GM21723 (cell line): Measurements from ENCODE around the gene TBCA.
"Not testable (repeated sequence)": the region's sequence is repeated elsewhere in the genome, so short reads cannot be mapped to it uniquely, and the experiment has no call there.

Source experiments
- ATAC-seq: cut with Tn5 transposase; IDR thresholded peaks from one replicate; pipeline ENCODE4 v1.9.1; 2021; ENCODE audit warnings: mild to moderate bottlenecking, moderate library complexity; ENCODE audit not compliant: unreplicated experiment

Gene TBCA

DNA sequence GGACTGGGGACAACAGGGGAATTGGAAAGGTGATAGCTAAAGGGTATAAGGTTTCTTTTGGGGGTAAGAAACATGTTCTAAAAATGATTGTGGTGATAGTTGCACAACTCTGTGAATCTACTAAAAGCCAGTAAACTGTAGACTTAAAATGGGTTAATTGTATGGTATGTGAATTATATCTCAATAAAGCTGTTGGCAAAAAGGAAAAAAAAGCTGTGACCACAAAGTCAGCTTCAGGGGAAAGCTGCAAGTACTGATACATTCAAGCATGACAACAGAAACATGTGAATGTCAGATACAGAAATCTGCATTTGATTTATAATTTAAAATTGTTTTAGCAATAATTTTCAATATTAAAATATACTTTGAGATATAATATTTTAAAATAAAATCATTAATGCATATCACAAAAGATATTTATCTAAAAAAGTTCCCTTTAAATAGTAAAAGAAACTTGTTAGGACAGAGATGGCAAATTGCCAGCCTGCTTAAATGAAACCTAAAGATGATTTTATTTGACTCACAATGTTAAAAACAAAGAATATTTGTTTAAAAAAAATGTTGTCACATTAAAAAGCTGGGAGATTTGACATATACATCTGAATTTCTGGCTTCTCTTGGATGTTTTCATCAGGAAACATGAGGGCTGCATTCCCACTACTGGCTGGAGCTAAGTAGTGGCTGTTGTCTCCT lies 66.0 kb downstream of the TBCA start:
- no peak for ATAC-seq

DNA sequence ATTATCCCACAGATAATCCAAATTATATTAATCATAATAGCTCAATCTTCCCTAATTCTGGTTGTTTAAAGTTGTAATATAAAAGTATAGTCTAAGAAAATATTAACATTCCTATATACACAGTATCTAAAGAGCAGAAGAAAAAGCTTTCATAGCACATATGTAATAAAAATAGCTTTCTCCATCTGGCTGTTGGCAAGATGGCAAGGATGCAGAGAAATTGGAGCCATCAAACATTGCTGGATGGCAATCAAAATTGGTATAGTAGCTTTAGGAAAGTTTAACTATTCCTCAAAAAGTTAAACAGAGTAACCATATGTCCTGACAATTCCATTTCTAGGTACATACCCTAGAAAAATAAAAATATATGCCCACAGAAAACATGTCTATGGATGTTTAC lies 66.8 kb downstream of the TBCA start:
- no peak for ATAC-seq

GRCh38 chr5:77707791-77708190 lies 68.3 kb downstream of the TBCA start:
- no peak for ATAC-seq

DNA sequence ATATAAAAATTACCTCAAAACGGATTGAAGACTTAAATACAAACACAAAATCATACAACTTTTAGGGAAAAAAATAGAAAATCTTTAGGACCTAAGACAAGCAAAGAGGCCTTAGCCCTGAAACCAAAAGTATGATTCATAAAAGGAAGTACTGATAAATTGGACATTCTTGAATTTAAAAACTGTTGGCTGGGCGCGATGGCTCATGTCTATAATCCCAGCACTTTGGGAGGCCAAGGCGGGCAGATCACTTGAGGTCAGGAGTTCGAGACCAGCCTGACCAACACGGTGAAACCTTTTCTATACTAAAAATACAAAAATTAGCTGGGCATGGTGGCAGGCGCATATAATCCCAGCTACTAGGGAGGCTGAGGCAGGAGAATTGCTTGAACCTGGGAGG lies 76.6 kb downstream of the TBCA start:
- ATAC-seq: not testable (repeated sequence)

- no peak for ATAC-seq
These were observed 77.2 kb downstream of the TBCA start for GRCh38 chr5:77698920-77699319.

GRCh38 chr5:77697692-77698091 lies 78.4 kb downstream of the TBCA start:
- ATAC-seq: no peak

DNA sequence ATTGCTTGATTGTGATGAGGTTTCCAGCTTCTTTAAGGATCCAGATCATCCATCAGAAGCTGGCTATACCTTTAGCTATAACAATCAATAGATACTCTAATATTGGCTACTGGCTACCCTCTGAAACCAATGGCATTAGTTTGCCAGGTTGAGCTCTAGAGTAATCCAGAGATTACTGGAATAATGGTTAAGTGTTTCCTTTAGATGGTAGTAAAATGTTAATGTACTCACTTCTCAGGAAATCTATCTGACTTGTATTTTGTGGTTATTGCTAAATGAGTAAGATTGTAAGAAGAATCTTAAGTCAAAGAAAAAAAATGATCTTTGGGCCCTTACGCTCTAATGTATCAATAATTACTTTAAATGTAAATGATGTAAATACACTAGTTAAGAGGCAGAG lies 80.0 kb downstream of the TBCA start:
- ATAC-seq: no peak

DNA sequence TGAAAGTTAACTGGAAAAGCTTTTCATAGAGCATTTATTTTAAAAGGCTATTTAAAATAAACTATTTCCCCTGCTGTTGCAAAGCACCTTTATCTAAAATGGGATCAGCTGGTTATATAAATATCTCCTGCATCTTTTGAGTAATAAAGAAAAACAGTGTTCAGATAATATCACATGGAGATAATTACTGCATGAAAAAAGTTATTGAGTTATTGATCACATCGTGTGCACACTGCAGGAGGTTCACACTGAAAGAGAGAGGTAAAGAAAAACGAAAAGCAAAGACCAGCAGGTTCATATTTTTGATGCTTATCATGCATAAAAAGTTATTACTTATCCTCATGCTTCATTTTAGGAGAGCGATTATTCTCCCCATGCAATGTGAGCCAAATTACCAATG lies 82.2 kb downstream of the TBCA start:
- ATAC-seq: no peak

- no peak for ATAC-seq
These were observed 92.9 kb downstream of the TBCA start for GRCh38 chr5:77683171-77683732.

DNA sequence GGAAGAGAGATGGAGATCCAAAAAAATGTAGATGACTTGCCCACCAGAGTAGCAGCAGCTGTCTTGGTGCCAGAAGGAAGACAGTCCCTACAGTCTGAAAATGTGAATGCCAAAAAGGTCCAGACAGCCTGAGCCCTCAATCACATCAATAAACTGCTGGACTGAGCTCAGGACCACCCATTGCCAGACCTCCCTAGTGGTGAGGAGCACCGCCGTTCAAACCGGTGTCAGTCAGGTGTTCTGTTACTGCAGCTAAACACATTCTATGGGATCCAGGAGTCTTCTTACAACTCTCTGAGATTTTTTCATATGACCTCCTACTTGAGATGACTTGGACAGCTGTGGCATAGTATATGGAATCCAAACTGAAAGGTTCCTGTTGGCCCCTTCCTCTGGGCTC lies 105.6 kb downstream of the TBCA start:
- ATAC-seq: no peak

DNA sequence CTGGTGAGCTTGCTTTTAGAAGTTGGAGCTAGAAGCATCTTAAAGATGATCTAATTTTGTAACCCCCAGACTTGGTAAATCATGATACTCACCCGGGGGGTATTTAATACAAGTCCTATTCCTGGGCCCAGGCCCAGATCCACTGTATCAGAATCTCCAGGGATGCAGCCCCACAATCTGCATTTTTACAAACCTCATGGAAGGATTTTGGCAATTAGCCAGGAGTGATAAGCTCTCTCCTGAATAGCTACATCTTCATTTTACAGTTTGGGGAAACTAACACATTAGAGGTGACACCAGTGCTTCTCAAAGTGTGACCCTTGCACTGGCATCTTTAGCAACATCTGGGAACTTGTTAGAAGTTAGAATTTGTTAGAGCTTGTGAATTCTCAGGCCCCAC lies 106.5 kb downstream of the TBCA start:
- no peak for ATAC-seq

DNA sequence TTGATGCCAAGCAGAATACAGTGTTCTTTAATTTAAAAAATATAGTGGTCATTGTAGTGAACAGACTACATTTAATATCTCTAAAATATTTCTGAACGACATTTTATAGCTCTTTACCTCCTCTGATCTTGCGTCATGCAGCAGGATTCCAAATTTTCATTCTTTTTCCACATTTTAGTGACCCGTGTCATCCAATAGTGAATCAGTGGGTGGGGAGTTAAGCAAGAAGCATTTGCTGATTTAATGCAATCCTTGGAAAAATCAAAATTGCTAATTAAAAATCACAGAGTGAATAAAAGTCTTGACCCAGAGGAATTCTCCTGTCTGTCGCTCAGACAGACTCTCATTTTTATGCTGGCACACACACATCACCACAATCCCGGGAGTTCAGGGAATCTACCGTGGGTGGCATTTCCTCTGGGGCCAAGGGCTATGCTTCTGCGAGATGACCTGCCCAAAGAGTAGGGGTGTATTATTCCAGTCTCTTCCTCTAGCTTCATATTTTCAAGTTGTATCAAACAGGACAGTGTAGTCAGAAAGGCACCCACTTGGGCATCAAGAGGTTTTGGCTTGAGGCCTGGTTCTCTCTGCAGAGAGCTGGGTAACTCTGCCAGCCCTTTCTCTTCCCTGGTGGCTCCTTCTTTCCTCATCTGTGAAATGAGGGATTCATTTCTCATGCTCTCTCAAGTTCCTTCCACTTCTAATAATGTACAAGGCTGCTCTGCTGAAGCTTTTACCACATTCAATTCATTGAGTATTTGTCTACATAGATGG lies 112.9 kb downstream of the TBCA start:
- ATAC-seq: no peak

DNA sequence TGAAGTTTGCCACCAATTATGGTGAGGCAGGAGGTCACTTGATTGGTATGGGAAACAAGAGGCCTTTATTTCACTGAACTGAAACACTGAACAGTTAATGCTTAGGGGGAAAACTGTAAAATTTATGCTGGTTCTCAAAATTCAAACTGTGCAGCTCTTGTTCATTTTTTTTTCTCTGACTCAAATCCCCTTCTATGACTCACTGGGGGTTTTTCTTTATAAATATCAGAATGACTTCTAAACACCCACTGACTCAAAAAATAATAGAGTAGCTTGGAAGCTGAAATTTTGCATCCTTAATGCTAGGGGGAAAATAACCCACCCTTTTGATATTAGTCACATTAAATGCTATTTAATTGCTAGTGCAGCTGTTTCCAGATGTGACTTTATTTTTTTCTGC lies 113.5 kb downstream of the TBCA start:
- ATAC-seq: no peak

DNA sequence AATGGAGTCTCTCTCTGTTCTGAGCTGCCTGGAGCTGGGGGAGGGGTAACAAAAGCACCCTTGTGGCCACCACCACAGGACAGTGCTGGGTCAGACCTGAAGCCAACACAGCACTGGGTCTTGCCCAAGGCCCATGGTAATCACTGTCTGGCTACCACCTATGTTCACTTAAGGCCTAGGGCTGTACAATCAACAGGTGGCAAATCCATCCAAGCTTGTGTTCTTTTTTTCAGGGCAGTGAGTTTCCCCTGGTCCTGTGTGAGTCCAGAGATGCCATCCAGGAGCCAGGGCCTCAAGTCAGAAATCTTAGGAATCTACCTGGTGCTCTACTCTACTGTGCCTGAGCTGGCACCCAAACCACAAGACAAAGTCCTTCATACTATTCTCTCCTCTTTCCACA lies 117.5 kb downstream of the TBCA start:
- no peak for ATAC-seq

GRCh38 chr5:77651343-77651742 lies 124.8 kb downstream of the TBCA start:
- ATAC-seq: no peak

- ATAC-seq: no peak
These were observed 125.5 kb downstream of the TBCA start for GRCh38 chr5:77650686-77651085.

DNA sequence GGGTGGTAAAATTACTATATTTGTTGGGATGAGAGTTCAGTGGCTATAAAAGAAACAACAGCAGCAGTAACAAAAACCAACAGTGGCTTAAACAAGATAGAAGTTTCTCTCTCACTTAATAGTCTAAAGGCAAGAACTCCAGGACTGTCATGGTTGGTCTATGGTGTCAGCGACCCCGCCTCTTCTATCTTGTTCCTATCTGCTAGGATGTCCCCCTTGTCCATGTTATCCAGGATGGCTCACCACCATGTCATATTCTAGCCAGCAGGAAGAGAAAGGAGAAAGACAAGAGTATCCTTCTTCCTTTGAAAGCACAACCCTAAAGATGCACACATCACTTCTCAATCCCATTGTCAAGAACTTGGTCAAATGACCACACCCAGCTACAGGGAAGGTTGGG lies 126.4 kb downstream of the TBCA start:
- no peak for ATAC-seq

DNA sequence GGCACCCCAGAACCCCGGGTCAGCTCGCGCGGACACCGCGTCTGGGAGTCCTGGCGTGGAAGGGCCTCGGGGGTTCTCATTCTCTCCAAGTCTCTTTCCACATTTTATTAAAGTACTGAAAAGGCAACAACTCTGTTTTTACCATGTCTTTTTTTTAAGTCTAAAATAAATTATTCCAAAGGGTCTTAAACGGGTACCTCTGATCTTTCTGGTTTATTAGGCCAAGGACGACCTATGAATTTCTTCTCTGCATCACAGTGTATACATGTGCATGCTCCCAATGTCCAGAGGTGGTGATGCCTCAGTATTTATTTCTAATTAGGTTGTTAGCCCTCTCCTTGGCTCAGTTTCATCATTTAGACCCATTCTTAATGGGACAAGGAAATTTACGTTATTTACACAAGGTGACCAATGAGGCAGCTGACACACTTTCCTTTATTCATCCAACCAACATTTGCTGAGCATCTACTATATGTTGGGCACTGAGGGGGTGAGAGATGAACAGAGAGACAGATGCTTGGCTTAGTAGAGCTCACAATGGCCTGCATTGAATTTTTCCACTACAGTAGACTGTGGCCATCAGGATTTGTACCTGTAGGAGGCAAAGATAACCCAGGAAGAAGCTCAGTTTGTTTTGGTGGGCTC lies 130.0 kb downstream of the TBCA start:
- no peak for ATAC-seq

GRCh38 chr5:77645158-77645994 lies 130.8 kb downstream of the TBCA start:
- ATAC-seq: no peak

DNA sequence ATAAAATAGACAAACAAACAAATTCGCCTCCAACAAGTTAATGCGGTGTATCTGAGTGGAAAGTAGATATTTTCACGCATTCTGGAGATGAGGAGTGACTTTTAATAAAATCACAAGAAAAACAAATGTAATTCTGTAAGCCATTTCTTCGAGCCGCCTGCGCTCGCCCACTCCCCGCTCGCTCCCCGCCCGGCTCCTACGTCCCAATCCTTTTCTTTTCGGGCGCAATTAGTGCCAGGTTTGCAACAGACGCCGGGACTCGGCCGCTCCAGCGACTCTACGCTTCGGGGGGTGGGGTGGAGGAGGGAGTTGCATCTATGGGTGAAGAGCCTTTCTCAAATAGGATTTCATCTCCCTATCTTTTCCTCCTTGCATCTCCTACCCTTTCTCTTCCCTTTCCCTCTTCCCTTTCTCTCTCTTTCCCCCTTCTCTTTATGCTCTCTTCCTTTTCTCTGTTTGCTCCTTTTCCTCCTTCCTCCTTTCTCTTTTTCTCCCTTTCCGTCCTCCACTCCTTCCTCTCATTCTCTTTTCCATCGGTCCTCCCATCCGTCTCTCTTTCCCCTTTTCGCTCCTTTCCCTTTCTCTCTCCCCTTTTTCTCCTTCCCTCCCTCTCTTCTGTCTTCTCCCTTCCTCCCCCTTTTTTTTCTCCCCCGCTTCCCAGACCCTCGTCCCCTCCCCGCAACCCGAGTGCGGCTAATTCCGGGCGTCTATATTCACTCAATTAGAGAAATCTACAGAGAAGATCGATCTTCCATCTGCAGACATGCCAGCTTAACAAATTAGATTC lies 131.6 kb downstream of the TBCA start:
- no peak for ATAC-seq
